ENCODE results near the gene KRTAP10-1. TPM values are rescaled to one million over a fixed set of nuclear protein-coding genes. Genes with fewer than 3 reads are reported as not detected.

Gene KRTAP10-1
- total RNA-seq, 1 experiment from 2014 or later: not detected

- peaks cover 16% of the 10 kb centered on the region for H3K27me3 Mint-ChIP-seq (ENCODE audit: low read depth)
- Histone ChIP-seq H3K18ac (ENCODE audit: insufficient read length, low read depth, low read length) (no peak overlapping the region), H3K4ac (ENCODE audit: low read depth, low read length) (no peak overlapping the region), H2AK5ac (ENCODE audit: insufficient read length, low read length) (no peak overlapping the region), H2BK15ac (ENCODE audit: low read depth, low read length) (no peak overlapping the region), H3K23me2 (ENCODE audit: insufficient read length, low read depth, low read length, poor library complexity, severe bottlenecking) (no peaks in the 10 kb centered on the region), H2BK12ac (ENCODE audit: insufficient read length, low read depth, low read length) (no peak overlapping the region), H3K79me1 (ENCODE audit: insufficient read depth, low read depth, low read length, poor library complexity, severe bottlenecking) (no peaks in the 10 kb centered on the region), H3K27ac (ENCODE audit: insufficient read length, low read depth, low read length) (no peak overlapping the region), H3K9me3 (ENCODE audit: control insufficient read depth, low read depth, low read length) (no peaks in the 10 kb centered on the region), H2BK20ac (ENCODE audit: low read depth, low read length, poor library complexity, severe bottlenecking) (no peak overlapping the region), H3K14ac (ENCODE audit: insufficient read depth, low read length) (no peak overlapping the region), H3K4me1 (ENCODE audit: insufficient read depth, low read length) (no peaks in the 10 kb centered on the region), H3T11ph (ENCODE audit: low read length) (no peak overlapping the region), H3K56ac (ENCODE audit: insufficient read length, low read depth, low read length) (no peak overlapping the region), H3K27me3 (ENCODE audit: insufficient read depth, low read length) (no peaks in the 10 kb centered on the region), H4K5ac (ENCODE audit: insufficient read length, low read depth, low read length) (no peak overlapping the region), H4K20me1 (ENCODE audit: control insufficient read depth, insufficient read depth, insufficient read length) (no peaks in the 10 kb centered on the region), H2BK5ac (ENCODE audit: insufficient read length, low read length) (no peak overlapping the region), H3K23ac (ENCODE audit: insufficient read length, low read depth, low read length) (no peak overlapping the region), H3K4me2 (ENCODE audit: insufficient read depth, insufficient read length, low read length) (no peak overlapping the region), H3K9ac (ENCODE audit: extremely low read depth, insufficient read length, low read length) (no peak overlapping the region), H3K79me2 (ENCODE audit: insufficient read depth, low read length) (no peaks in the 10 kb centered on the region), H2BK120ac (ENCODE audit: low read depth, low read length, poor library complexity, severe bottlenecking) (no peak overlapping the region), H4K91ac (ENCODE audit: insufficient read length, low read depth, low read length) (no peak overlapping the region), H2AFZ (ENCODE audit: low read length) (no peak overlapping the region), H4K8ac (replicated peaks; ENCODE audit: insufficient read length, low read depth, low read length) (no peak overlapping the region)
- peaks cover 19 to 20% of the 10 kb centered on the region in 2 experiments for H3K9me3 Mint-ChIP-seq
- WGBS (ENCODE audit: extremely low coverage, insufficient read length, low lambda C conversion rate): no CpG with 5 or more reads among the region's 18 CpGs
- H3K36me3 Mint-ChIP-seq (ENCODE audit: insufficient read depth in 1 of 3, low read depth in 3 of 3): peaks cover 3 to 22% (median 3%) of the 10 kb centered on the region in 3 experiments; a peak in 5 of 7 replicates
- DNase-seq: no peak
- no peaks in the 10 kb centered on the region for H3K4me1 Mint-ChIP-seq
- no peak overlapping the region; a peak in 1 of 7 replicates for H3K27ac Mint-ChIP-seq
- no peak for TF ChIP-seq CTCF (conservative IDR thresholded peaks at IDR 0.05)
- no peak overlapping the region for H3K4me3 Mint-ChIP-seq
These were observed 27.6 kb upstream of the KRTAP10-1 start for GRCh38 chr21:44567481-44568171.
